Loucy (cell line): ENCODE measurements around the gene WDR48.

Experiments
- H2AFZ ChIP-seq: fragments of 200-600 bp; sonication (generic); 2 replicates; pipeline ENCODE4 v1.6.0; 2016; ENCODE audit warnings: antibody characterized with exemption, mild to moderate bottlenecking, low read length, moderate library complexity
- H3F3A ChIP-seq: fragments of 200-600 bp; 2 replicates; pipeline ENCODE4 v1.6.0; 2016; ENCODE audit warnings: antibody characterized with exemption, low read depth, mild to moderate bottlenecking
- H3K27me3 ChIP-seq: fragments of 200-600 bp; sonication (generic); 2 replicates; pipeline ENCODE4 v1.6.1; 2014; ENCODE audit warnings: low read length, mild to moderate bottlenecking; ENCODE audit not compliant: insufficient read depth, poor library complexity, severe bottlenecking
- H3K36me3 ChIP-seq: fragments of 200-600 bp; sonication (generic); 2 replicates; pipeline ENCODE4 v1.6.1; 2016; ENCODE audit warnings: low read length; ENCODE audit not compliant: insufficient read depth
- H3K4me1 ChIP-seq: fragments of 200-600 bp; sonication (generic); 2 replicates; pipeline ENCODE4 v1.5.1; 2014; ENCODE audit warnings: low read length, mild to moderate bottlenecking; ENCODE audit not compliant: insufficient read depth, poor library complexity, severe bottlenecking
- H3K4me2 ChIP-seq: fragments of 200-600 bp; sonication (generic); 2 replicates; pipeline ENCODE4 v1.6.0; 2014; ENCODE audit warnings: antibody characterized with exemption, low read length, low read depth, mild to moderate bottlenecking; ENCODE audit not compliant: poor library complexity, severe bottlenecking
- H3K4me3 ChIP-seq: fragments of 200-600 bp; sonication (generic); 2 replicates; pipeline ENCODE4 v1.5.1; 2014; ENCODE audit warnings: low read length, mild to moderate bottlenecking, mixed read lengths; ENCODE audit not compliant: poor library complexity, severe bottlenecking
- H3K79me2 ChIP-seq: fragments of 200-600 bp; sonication (generic); 2 replicates; pipeline ENCODE4 v1.6.1; 2014; ENCODE audit warnings: low read length; ENCODE audit not compliant: insufficient read depth
- H3K9ac ChIP-seq: fragments of 200-600 bp; sonication (generic); 2 replicates; pipeline ENCODE4 v1.6.0; 2014; ENCODE audit warnings: mild to moderate bottlenecking, low read depth, low read length, moderate library complexity; ENCODE audit not compliant: poor library complexity, severe bottlenecking
- H3K9me2 ChIP-seq: fragments of 200-600 bp; sonication (generic); replicated peaks from 2 replicates; pipeline ENCODE4 v1.6.1; 2016; ENCODE audit warnings: low read depth, low read length, mixed read lengths
- H3K9me3 ChIP-seq: fragments of 200-600 bp; sonication (generic); 2 replicates; pipeline ENCODE4 v1.6.1; 2014; ENCODE audit warnings: mild to moderate bottlenecking, antibody characterized with exemption, low read length, low read depth; ENCODE audit not compliant: insufficient read depth
- H4K20me1 ChIP-seq: fragments of 200-600 bp; sonication (generic); 2 replicates; pipeline ENCODE4 v1.6.0; 2014; ENCODE audit warnings: antibody characterized with exemption, low read length, mild to moderate bottlenecking; ENCODE audit not compliant: insufficient read depth, poor library complexity, severe bottlenecking
- EZH2phosphoT487 ChIP-seq: fragments of 200-600 bp; IDR thresholded peaks from 2 replicates; pipeline ENCODE4 v1.6.1; 2018; ENCODE audit warnings: antibody characterized with exemption, mild to moderate bottlenecking, moderate library complexity, borderline replicate concordance
- TF ChIP-seq, protein P1 (sequence below): fragments of 200-600 bp; sonication (generic); conservative IDR thresholded peaks from 2 replicates; pipeline ENCODE4 v1.5.1; 2014; ENCODE audit warnings: mild to moderate bottlenecking, antibody characterized with exemption, low read length

Gene WDR48

DNA sequence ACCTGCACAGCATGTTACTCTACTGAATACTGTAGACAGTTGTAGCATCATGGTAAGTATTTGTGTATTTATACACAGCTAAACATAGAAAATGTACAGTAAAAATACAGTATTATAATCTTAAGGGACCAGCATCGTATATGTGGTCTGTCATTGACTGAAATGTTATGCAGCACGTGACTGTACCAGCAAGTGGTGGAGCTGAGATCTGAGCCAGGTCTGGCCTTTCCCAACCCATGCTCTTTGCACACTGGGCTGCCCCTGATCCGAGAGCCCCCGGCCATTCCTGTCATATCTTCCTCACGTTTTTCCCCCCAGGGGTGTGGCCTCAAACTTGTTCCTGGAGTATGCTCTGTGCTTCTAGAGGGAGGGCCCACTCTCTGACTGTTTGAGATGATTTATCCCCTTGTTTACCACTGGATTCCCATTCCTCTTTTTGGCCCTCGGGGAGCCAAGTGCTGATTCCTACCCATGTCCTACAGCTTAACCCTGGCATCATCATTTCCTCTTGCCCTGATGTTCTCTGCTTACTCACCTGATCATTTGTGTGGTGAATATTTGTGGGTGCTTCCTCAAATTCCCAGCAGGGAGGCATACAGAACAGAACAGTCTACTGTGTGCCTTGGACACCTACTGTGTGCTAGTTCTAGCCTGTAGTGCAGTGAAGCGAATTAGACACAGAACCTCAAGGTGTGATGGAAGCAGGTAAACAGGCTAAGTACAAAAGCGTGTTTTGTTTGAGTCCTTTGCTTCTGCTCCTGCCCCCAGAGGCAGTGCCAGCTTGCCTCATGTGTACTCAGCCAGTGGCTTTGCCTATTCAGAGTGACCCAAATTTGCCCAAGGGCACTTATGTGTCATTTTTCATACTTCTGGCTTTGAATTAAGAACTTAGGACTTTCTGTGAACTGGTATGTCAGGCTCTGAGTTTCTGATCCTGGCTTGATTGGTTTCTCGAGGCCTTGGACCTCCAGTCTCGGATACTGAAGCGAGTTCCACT, 80.6 kb downstream of the WDR48 start:
- H3K4me2 ChIP-seq, result no peak overlapping the region
- H4K20me1 ChIP-seq, result no peaks in the 10 kb centered on the region
- no peak for TF ChIP-seq EZH2phosphoT487
- TF ChIP-seq, protein P1, sequence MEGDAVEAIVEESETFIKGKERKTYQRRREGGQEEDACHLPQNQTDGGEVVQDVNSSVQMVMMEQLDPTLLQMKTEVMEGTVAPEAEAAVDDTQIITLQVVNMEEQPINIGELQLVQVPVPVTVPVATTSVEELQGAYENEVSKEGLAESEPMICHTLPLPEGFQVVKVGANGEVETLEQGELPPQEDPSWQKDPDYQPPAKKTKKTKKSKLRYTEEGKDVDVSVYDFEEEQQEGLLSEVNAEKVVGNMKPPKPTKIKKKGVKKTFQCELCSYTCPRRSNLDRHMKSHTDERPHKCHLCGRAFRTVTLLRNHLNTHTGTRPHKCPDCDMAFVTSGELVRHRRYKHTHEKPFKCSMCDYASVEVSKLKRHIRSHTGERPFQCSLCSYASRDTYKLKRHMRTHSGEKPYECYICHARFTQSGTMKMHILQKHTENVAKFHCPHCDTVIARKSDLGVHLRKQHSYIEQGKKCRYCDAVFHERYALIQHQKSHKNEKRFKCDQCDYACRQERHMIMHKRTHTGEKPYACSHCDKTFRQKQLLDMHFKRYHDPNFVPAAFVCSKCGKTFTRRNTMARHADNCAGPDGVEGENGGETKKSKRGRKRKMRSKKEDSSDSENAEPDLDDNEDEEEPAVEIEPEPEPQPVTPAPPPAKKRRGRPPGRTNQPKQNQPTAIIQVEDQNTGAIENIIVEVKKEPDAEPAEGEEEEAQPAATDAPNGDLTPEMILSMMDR, result no peak
- H3K27me3 ChIP-seq, result no peaks in the 10 kb centered on the region
- H3K9me3 ChIP-seq, result no peaks in the 10 kb centered on the region
- peaks cover 27% of the 10 kb centered on the region for H3K4me1 ChIP-seq
- no peaks in the 10 kb centered on the region for H3K9me2 ChIP-seq
- no peak overlapping the region for H2AFZ ChIP-seq
- no peaks in the 10 kb centered on the region for H3F3A ChIP-seq
- no peaks in the 10 kb centered on the region for H3K79me2 ChIP-seq
- no peaks in the 10 kb centered on the region for H3K36me3 ChIP-seq
- no peak overlapping the region for H3K4me3 ChIP-seq
- H3K9ac ChIP-seq, result no peak overlapping the region

DNA sequence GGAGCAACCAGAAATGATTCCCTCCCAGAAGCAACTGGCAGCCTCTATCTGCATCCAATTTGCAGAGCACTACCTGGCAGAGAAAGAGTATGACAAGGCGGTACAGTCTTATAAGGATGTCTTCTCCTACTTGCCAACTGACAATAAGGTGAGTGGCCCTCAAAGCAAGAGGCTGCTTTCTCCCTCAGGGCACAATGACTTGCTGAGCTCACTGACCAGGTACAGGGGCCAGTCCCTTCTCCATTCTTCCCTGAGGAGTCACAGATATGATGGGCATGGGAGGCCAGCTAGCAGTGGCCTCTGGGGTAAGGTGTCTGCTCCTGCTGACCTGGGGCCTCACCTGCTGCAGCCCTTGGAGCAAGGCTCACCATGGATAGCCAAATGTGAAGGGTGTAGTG, 81.3 kb downstream of the WDR48 start:
- no peaks in the 10 kb centered on the region for H3K79me2 ChIP-seq
- no peaks in the 10 kb centered on the region for H3K36me3 ChIP-seq
- peaks cover 20% of the 10 kb centered on the region for H3K4me1 ChIP-seq
- H3K9me2 ChIP-seq, result no peaks in the 10 kb centered on the region
- no peak overlapping the region for H3K4me2 ChIP-seq
- no peaks in the 10 kb centered on the region for H3K9me3 ChIP-seq
- H2AFZ ChIP-seq, result no peak overlapping the region
- H3K9ac ChIP-seq, result no peak overlapping the region
- H4K20me1 ChIP-seq, result no peaks in the 10 kb centered on the region
- no peaks in the 10 kb centered on the region for H3F3A ChIP-seq
- H3K4me3 ChIP-seq, result no peak overlapping the region
- no peaks in the 10 kb centered on the region for H3K27me3 ChIP-seq
- no peak for TF ChIP-seq EZH2phosphoT487
- TF ChIP-seq, protein P1, result no peak

DNA sequence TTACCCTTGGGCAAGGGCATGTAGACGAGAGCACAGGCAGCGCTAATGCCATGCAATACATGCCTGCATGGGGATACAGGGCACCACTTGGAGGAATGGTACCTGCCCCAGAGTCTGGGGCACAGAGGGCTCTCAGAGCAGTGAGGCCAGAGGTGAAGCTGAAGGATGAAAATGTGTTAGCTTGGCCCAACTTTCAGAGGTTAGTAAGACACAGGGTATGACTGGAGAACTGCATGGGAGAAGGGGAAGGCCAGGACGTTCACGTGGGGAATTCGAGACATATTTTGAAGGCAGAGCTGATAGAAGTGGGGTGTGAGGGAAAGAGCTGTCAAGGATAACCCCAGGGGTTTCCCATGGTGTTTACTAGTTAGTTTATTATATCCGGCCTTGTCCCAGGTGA, 82.0 kb downstream of the WDR48 start:
- TF ChIP-seq EZH2phosphoT487, result no peak
- TF ChIP-seq, protein P1, result no peak
- no peak overlapping the region for H2AFZ ChIP-seq
- H3F3A ChIP-seq, result no peaks in the 10 kb centered on the region
- H4K20me1 ChIP-seq, result no peaks in the 10 kb centered on the region
- no peak overlapping the region for H3K9ac ChIP-seq
- H3K9me3 ChIP-seq, result no peaks in the 10 kb centered on the region
- H3K4me2 ChIP-seq, result no peak overlapping the region
- H3K4me3 ChIP-seq, result no peak overlapping the region
- no peaks in the 10 kb centered on the region for H3K79me2 ChIP-seq
- no peaks in the 10 kb centered on the region for H3K9me2 ChIP-seq
- no peaks in the 10 kb centered on the region for H3K27me3 ChIP-seq
- peaks cover 13% of the 10 kb centered on the region for H3K4me1 ChIP-seq
- H3K36me3 ChIP-seq, result no peaks in the 10 kb centered on the region
